ENCODE measurements around the gene RIC8B. TPM values are rescaled to one million over a fixed set of nuclear protein-coding genes. Genes with fewer than 3 reads are reported as not detected.

Gene RIC8B
- total RNA-seq, 1 experiment from 2014 or later = 13.5 TPM

DNA sequence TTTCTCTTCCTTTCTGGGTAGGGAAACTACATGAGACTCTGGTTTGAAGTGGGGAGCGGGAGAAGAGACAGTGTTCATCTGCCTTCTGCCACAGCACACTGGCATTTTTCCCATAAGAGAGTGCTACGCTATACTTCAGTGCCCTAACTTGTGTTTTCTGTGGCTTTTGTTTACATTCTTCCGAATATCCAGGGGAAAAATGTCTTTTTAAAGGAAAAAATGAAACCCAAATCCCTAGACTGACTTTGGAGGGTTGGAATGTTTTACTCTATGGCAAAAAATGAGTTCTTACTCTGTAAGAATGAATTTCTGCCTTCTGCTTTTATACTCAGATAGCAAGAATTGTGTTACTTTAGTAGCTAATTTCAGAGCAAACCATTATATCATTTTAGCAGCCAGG, 93.2 kb downstream of the RIC8B start:
- no peak for DNase-seq (ENCODE audit: low read depth)

DNA sequence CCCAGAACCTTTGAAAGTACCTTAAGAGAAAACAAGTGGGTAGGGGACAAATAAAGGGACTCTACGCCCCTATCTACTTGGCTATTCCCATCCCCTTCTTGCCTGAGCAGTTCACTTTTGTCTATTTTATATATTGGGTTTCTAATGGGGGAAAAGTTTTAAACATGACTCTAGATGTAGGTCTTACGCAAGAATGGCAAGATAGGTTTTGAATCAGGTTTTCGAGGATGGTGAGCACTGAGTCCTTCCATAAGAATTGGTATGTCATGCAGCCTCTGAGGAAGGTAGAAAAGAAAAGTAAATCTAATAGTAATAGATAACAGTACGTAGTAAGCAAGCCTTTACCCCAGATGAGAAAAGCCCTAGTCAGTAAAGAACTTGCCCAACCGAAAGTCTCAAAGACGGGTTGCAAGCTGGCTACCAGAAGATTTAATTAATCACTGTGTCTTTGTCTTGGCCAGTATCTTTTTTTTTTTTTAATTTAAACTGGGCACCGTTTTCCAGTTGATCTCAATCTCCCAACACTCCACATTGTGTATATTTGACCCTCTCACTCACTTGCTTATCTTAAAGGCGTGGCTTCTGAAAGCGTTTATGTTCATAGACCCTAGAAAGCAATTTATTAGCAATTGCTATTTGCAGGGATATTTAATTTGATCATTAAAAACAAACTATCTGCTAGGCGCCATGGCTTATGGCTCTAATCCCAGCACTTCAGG, 94.7 kb downstream of the RIC8B start:
- DNase-seq (ENCODE audit: low read depth) = no peak

- DNase-seq (ENCODE audit: low read depth) = no peak
Observed at GRCh38 chr12:106870116-106870515, 95.6 kb downstream of the RIC8B start.

DNA sequence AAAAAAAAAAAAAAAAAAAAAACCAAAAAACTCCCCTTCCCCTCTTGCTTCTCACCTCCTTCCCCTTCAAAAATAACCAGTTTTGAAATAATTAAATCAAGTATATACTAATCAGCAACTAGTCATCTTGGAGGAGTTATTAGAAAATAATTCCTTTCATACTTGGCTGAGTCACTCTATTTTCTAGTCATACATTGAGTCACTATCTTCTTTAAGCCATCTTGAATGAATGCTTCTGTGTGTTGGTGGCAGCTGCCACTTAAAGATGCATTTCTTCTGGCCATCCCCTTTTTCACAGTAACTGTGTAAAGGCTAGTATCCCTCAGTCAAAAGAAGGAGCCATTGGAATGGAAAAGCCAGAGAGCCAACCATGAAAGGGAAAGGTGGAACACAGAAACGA, 97.0 kb downstream of the RIC8B start:
- peak; percentile 55 for DNase-seq (ENCODE audit: low read depth)

DNA sequence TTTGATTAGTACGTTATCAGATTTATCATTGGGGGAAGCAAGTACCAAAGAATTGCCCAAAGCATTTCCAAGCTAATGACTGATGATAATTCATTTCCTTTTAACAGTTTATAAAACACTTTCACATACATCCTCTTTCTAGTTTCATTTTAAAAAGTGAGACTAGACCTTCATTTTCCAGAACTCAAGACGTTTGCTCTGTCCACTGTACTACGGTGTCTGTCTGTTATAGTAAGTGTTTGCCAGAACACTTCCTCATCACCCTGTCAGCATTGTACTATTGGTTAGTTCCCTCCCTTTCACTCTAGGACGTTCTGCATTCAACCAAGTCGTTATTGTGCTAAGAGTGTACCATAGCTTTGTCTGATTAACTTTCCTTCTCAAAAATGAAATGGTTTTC, 99.5 kb downstream of the RIC8B start:
- no peak for DNase-seq (ENCODE audit: low read depth)

GRCh38 chr12:106878804-106879203, 104.3 kb downstream of the RIC8B start:
- DNase-seq (ENCODE audit: low read depth) = no peak

- no peak for DNase-seq (ENCODE audit: low read depth)
Observed at GRCh38 chr12:106879612-106880011, 105.1 kb downstream of the RIC8B start.

DNA sequence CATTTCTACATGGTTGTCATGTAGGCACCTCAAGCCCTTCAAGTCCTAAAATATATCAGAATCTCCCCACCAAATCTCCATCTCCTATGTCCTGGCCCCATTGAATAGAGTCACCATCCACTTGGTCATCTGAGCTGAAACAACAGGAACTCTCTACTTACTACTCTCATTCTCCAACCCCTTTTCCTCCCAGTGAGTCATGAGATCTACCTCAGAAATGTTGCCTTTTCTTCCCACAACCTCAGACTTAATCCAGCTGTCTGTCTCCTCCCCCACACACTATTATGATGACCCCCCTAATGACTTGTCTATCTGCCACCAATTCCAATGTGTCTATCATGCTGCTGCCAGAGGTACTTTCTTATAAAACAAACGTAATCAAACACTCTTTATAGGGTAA, 108.9 kb downstream of the RIC8B start:
- DNase-seq (ENCODE audit: low read depth) = peak; percentile 64

- DNase-seq (ENCODE audit: low read depth) = no peak
Observed at GRCh38 chr12:106885026-106885425, 110.5 kb downstream of the RIC8B start.

DNA sequence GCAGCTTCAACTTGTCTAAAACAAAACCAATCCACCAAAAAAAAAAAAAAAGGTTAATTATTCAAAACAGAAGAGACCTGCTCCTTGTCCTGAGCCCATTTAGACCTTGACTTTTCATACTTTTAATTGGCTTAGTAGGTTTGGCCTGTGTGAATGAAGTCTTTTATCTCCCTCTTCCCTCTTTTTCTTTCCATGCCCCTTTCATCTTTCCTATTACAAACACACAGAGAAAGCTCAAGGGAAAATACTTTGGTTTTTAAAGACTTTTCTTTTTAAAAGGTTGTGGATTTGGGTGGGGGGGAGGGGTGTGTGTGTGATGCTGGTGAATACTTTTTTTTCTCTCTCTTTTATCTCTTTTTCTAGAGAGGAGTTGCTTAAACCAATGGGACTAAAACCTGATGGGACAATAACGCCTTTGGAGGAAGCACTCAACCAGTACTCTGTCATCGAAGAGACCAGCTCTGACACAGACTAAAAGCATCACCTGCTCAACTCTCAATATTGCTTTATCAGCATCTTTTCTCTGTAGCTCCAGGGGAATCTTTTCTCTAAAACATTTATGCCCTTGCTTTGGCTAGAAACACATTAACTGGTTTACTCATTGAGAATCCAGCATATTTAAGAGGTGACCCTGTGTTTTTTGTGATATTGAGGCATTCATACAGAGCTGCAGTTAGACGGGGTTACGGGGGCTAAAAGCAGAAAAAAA, 111.2 kb downstream of the RIC8B start:
- no peak for DNase-seq (ENCODE audit: low read depth)

DNA sequence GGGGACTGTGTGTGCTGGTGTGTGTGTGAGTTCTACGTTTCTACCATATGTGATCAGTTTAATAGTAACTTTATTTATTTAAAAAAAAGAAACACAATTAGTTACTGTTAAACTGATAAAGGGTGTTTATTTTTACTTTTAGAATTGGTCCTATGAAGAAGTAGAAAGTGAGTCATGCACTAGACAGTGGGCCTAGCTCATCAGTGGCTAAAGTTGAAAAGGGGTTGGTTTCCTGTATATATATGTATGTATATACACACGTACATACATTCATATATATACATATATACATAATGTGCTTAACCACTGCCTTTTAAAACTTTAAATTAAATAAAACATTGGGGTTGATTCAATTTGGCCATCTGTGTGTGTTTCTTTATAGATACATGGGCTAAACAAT, 112.5 kb downstream of the RIC8B start:
- DNase-seq (ENCODE audit: low read depth) = no peak

- DNase-seq (ENCODE audit: low read depth) = no peak
Observed at GRCh38 chr12:106888348-106888970, 114.0 kb downstream of the RIC8B start.

- no peak for DNase-seq (ENCODE audit: low read depth)
Observed at GRCh38 chr12:106889326-106889725, 114.8 kb downstream of the RIC8B start.

- no peak for DNase-seq (ENCODE audit: low read depth)
Observed at GRCh38 chr12:106889950-106890626, 115.6 kb downstream of the RIC8B start.

GRCh38 chr12:106892075-106892474, 117.6 kb downstream of the RIC8B start:
- no peak for DNase-seq (ENCODE audit: low read depth)

GRCh38 chr12:106893451-106893850, 119.0 kb downstream of the RIC8B start:
- DNase-seq (ENCODE audit: low read depth) = no peak

DNA sequence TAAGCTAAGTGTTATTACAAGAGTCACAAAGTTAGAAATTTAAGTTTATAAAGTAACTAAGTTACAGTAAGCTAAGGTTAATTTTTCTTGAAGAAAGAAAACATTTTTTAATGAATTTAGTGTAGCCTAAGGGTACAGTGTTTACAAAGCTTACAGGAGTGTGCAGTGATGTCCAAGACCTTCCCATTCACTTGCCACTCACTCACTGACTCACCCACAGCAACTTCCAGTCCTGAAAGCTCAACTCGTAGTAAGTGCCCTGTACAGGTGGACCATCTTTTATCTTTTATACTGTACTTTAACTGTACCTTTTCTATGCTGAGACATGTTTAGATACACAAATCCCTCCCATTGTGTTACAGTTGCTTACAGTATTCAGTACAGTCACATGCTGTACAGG, 120.3 kb downstream of the RIC8B start:
- DNase-seq (ENCODE audit: low read depth) = no peak

DNA sequence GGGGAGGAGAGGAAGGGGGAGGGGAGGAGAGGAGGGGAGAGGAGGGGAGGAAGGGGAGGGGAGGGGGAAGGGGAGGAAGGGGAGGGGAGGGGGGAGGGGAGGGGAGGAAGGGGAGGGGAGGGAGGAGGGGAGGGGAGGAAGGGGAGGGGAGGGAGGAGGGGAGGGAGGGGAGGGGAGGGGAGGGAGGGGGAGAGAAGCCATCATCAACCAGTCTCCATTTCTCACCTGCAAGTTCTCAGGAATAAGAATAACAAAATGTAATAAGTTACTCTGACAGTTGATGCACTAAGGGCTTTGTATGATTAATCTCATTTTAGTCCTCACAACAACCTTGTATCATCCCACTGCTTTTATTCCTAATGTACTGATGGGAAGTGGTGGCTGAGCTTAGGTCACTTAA, 122.1 kb downstream of the RIC8B start:
- no peak for DNase-seq (ENCODE audit: low read depth)

DNA sequence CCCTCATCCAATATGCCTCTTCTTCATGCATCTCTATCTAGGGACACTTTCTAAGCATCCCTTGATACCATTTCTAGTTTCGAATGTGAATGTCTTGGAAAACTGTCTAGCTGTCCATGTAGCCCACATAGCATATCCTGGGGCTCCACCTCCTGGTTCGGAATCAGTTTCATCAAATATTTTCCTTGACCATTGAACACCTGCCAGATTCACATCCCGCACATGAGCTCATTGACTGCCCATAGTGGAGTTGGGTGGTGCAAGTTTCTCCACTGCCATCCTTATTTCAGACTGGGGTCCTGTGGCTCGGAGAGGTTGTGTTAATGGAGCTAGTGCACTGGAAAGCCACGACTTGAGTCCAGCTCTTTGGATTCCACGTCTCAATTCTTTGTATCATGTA, 122.6 kb downstream of the RIC8B start:
- DNase-seq (ENCODE audit: low read depth) = peak; percentile 40

- no peak for DNase-seq (ENCODE audit: low read depth)
Observed at GRCh38 chr12:106897981-106898901, 123.8 kb downstream of the RIC8B start.

GRCh38 chr12:106900554-106900953, 126.1 kb downstream of the RIC8B start:
- DNase-seq (ENCODE audit: low read depth) = no peak
